HT-29 (cell line): ENCODE measurements around the gene NR4A3. TPM values are rescaled to one million over a fixed set of nuclear protein-coding genes. Genes with fewer than 3 reads are reported as not detected.

ENCODE experiments used
- DNase-seq: peaks from one replicate; pipeline ENCODE4 v3.0.0-alpha.2; 2015; ENCODE audit warnings: low spot score
- total RNA-seq: library from RNA; depleted of rRNA; stranded (reverse); fragments of >200 nt; shearing (Covaris generic); gene quantifications from 2 replicates; pipeline ENCODE4 v1.2.3, GENCODE V29; 2014; rRNA removed

NR4A3 gene
- total RNA-seq, 1 experiment from 2014 or later, result 0.13 TPM

GRCh38 chr9:99873943-99874584 is 52.4 kb downstream of the NR4A3 start:
- DNase-seq, result no peak

DNA sequence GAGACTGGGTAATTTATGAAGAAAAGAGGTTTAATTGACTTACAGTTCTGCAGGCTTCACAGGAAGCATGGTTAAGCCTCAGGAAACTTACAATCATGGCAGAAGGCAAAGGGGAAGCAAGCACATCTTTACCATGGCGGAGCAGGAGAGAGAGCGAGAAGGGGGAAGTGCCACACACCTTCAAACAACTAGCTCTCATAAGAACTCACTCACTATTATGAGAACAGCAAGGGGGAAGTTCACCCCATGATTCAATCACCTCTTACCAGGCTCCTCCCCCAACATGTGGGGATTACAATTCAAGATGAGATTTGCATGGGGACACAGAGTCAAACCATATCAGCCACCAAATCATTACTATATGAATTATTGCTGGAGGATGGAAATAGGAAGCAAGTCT is 54.5 kb downstream of the NR4A3 start:
- DNase-seq, result no peak

DNA sequence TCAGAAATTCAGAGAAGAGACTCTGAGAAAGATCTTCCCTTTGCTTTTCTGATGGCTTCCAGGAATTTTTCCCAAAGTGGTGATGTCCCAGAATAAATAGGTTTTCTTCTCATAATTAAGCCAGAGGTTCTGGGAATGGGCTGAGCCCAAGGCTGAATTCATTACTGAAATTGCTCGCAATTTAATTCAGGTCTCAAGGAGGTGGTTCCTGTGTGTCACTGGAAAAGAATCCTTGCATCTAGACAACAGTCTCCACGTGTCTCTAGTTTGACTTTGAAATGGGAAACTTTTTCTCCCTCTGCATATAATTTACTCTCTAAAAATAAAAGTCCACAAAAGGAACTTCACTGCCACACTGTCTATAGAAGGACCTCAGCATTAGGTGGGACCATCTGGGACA is 57.0 kb downstream of the NR4A3 start:
- DNase-seq, result no peak

- DNase-seq, result no peak
Observed at GRCh38 chr9:99881769-99882168, 60.1 kb downstream of the NR4A3 start.

DNA sequence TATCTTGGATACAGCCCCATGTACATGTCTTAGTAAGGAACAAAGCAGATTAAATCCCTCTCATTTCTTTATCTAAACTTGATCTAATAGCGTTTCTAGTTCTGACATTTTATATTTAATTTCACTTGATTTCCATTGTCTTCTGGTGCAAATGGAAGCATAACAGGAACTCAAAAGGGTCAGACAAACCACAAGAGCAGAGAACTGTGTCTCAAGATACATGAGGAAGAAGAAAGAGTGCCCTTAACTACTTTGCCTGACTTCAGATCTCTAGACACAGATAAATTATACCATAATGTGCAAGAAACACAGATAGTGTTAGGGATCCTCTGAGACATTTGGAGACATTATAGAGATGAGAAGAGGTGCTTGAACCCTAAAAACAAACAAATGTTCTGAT is 64.1 kb downstream of the NR4A3 start:
- no peak for DNase-seq

GRCh38 chr9:99889120-99889519 is 67.4 kb downstream of the NR4A3 start:
- DNase-seq, result no peak

- no peak for DNase-seq
Observed at GRCh38 chr9:99894826-99895225, 73.1 kb downstream of the NR4A3 start.

GRCh38 chr9:99895510-99895909 is 73.8 kb downstream of the NR4A3 start:
- DNase-seq, result no peak

DNA sequence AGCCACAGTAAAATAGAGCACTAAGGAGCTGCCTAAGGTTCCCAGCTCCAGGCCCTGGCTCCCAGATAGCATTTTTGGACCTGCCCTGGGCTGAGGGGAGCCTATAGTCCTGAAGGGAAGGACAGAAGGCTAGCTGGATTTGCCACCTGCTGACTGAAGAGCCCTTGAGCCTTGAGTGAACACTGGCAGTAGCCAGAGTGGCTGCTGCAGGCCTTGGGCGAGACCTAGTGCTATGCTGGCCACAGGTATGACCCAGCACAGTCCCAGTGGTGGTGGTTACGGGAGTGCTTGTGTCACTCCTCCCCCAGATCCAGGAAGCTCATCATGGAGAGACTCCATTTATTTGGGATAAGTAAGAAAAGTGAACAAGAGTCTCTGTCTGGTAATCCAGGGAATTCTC is 74.4 kb downstream of the NR4A3 start:
- DNase-seq, result no peak

- DNase-seq, result no peak
Observed at GRCh38 chr9:99903393-99903792, 81.7 kb downstream of the NR4A3 start.

DNA sequence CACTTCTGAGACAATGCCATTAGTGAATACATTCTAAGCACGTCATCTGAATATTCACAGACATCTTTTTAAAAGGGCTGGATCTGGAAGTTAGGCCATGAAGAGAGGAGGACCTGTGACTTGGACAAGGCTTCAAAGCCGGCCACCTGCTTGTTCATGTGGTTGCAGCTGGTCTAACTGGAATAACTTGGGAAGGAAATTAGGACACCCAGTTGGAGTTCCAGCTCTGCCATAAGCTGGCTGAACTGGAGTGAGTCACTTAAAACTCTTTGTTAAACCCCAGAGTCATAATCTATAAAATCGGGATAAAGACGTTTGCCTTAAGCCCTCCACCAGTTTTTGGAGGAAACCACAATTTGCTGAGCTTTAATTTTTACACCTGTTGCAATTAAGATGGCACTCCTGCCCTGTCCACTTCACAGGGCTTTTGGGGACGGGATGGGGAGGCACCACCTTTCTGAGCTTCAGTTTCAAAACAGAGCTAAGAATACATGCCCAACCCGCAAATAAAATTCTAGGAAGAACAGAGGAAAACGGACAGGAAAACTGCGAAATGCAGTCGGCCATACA is 84.2 kb downstream of the NR4A3 start:
- peak; percentile 50 for DNase-seq

- DNase-seq, result peak; percentile 75
Observed at GRCh38 chr9:99906403-99907207, 84.9 kb downstream of the NR4A3 start, which contains the start of gene STX17. STX17 (plus strand) TSS chr9:99906654; CDS start chr9:99915240, 8,586 bp downstream.

- DNase-seq, result no peak
Observed at GRCh38 chr9:99907208-99907532, 85.5 kb downstream of the NR4A3 start.

- no peak for DNase-seq
Observed at GRCh38 chr9:99911600-99911999, 89.9 kb downstream of the NR4A3 start.

Other genes with a start within 250 kb of the NR4A3 start
- gene STX17, start 84.8 kb downstream of the NR4A3 start, total RNA-seq, result 7.4 and 7.6 TPM in 2 replicates